NK-92 (cell line): Measurements from ENCODE around the gene NTNG1.

Experiments used
- DNase-seq: peaks from one replicate; lab custom pipeline; 2025; ENCODE audit not compliant: unreplicated experiment; lab: John Stamatoyannopoulos, UW

The NTNG1 gene

GRCh38 chr1:107254306-107254705, 113.5 kb downstream of the NTNG1 start:
- no peak for DNase-seq

GRCh38 chr1:107255469-107255868, 114.6 kb downstream of the NTNG1 start:
- DNase-seq: no peak

- DNase-seq: no peak
These were observed 121.8 kb downstream of the NTNG1 start for GRCh38 chr1:107262467-107263286.

DNA sequence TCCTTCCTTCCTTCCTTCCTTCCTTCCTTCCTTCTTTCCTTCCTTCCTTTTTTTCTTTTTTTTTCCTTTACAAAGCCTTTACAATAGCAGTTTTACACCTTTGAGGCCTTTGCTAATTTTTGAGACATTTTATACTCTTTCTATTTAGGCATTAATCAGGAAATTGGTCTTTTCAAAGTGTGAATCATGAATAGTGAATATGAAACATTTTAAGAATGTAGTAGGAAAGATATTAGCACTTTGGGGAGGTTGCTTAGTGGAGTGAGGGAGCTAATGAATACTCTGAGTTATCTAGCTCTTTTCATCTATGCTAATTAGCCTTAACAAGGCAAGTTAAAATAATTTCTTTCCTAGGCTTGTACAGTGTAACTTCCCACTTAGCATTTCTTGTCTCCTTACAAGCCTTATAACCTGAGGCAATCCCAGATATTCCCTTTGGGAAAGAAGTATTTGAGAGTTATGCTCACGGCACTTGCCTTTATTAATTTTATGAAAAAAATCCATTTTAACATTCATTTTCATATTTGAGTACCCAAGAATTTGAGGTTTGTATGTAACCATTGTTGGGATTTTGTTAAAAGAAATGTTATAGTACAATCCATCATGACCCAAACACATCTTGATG, 122.6 kb downstream of the NTNG1 start:
- DNase-seq: no peak

- no peak for DNase-seq
These were observed 123.2 kb downstream of the NTNG1 start for GRCh38 chr1:107264007-107264406.

DNA sequence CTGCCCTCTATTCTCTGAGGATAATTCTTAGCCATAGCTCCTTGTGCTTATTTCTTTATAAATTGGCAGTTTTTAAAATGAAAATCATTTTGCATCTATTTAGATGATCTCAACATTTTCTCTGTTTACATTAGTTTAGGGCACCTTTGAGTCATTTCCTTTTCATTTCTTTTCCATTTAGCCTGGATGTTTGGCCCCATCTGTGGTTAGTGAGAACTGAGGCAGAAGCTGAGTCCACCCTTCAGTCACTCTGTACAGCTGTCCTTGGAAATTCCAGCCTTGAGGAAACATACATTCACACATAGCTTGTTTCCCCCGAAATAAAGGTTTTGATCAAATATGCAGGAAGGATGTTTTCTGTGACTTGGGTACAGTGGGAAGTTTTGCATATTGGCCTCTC, 123.7 kb downstream of the NTNG1 start:
- no peak for DNase-seq

DNA sequence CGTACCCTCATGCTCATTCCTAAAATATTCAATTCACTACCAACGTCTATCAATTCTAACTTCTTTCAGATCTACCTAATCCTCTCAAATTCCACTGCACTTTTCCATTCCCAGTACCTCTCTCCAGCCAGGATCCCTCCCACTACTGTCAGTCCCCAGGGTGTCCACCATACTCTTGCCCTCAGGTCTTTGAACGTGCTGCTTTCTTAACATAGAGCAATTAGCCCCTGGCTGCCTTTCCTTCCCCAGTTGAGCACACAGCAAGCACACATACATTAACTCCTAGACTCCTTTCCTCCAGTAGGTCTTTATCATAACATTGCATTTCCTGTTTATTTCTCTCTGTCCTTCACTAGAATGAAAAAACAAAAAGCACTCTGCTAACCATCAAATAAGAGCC, 126.7 kb downstream of the NTNG1 start:
- DNase-seq: no peak

GRCh38 chr1:107272321-107272720, 131.5 kb downstream of the NTNG1 start:
- no peak for DNase-seq

DNA sequence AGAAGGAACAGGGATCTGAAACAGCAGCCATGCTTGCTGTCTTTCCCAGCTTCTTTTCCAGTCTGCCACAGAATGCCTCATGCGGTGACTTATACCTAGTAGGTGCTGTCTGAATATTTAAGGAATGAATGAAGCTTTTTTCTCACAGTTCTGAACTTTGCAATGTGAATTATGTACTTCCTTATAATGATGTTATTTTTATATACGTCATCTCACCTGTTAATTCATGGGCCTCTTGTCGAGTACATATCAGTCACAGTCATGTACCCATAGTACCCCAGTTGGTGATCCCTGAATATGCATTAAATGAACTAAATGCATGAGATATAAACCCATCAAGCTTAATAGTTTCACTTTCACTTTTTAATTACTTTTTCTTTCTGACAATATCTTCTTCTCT, 132.7 kb downstream of the NTNG1 start:
- no peak for DNase-seq

DNA sequence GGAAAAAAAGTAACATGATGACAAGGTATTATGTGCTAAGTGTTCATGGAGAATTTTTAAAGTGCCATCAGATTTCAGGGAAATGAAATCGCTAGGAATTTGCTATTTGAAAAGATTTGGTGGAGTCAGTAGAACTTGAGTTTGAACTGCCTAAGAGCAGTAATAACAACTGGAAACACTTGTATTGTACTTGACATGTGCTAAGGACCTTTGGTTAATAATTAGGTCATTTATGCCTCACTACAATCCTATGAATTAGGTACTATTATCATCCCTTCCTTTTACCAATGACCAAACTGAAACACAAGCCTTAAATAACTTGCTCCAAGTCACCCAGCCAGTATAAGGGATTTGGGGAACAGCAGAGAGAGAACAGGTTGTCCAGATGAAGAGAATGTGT, 133.4 kb downstream of the NTNG1 start:
- DNase-seq: no peak

DNA sequence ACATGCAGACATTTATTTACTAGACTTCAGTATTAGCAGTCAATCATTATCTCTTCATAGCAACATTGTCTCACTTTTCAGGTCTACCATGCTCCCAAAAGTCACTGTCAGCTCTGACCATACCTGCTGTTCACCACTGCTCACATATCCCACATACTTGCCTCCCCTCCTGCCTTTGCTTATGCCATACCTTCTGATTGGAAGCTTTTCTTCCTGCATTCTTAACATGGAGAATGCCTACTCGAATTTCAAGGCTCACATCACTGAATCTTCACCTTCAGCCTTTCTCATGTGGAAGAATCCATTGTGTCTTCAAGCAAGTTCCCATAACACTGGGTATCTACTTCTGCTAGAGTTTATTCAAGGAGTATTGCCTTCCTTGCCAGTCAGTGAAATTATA, 135.4 kb downstream of the NTNG1 start:
- no peak for DNase-seq

GRCh38 chr1:107277022-107277421, 136.2 kb downstream of the NTNG1 start:
- no peak for DNase-seq

- DNase-seq: no peak
These were observed 145.3 kb downstream of the NTNG1 start for GRCh38 chr1:107286125-107286524.

GRCh38 chr1:107291987-107292386, 151.1 kb downstream of the NTNG1 start:
- DNase-seq: no peak

DNA sequence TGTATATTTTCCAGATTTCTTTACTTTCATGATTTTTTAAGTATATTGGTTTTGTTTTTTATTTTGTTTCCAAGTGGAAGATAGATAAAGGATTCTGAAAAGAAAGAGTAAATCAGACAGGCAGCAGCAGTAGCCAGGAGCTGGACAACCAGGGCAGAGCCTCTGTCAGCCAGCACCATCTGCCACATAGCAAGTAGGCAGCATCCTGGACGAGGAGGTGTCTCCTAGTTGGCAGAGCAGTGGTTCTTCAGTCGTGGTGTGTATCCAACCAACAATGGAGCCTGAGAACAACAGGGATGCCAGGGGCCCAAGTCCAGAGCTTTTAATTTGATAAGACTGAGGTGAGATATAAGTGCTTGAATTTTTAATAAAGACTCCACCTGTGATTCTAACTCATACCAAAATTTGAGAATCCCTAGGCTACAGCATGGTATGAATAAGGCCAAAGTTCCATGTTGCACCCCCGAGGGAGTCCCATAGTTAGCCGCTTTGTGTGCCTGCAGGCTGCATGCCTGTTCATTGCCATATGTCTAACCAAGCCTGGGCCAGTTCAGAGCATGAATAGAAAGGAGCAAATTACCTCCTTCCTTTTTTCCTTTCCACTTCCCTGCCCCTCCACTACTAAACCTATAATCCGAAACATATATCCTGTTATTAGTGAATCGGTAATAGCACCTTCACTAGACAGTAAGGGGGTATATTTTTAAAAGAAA, 153.2 kb downstream of the NTNG1 start:
- DNase-seq: no peak

GRCh38 chr1:107294686-107295085, 153.8 kb downstream of the NTNG1 start:
- no peak for DNase-seq

GRCh38 chr1:107297681-107298080, 156.8 kb downstream of the NTNG1 start:
- no peak for DNase-seq

DNA sequence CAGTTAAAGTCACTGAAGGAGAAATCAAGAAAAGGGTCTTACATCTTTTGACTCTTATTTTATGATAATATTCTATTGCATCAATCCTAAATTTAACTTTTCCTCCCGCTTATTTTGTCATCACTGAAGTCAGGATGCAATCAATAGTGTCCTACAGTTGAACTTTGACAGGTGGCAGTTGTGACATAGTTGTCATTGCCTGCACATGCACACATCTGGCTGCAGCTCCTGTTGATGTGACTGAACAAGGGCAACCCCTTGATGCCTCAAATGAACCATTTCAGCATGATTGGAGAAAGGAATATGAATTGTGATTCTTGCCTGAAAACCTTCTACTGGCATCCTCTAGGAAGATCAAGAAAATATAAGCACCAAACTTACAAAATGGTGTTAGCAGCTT, 157.7 kb downstream of the NTNG1 start:
- no peak for DNase-seq

DNA sequence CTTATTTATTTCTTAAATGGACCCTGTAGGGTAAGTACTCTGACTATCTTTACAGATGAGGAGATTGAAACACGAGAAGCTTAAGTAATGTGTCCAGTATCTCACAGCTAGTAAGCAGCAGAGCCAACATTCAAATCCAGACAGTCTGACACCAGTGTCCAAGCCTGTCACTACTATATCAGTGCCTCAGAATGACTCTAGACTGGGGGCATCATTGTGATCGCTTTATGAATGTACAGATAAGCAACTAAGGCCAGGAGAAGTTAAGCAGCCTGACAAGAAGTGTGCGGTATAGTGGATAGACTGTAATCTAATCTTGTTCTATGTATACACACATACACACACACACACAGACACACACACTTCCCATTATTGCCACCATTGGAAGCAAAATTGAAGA, 158.7 kb downstream of the NTNG1 start:
- no peak for DNase-seq

DNA sequence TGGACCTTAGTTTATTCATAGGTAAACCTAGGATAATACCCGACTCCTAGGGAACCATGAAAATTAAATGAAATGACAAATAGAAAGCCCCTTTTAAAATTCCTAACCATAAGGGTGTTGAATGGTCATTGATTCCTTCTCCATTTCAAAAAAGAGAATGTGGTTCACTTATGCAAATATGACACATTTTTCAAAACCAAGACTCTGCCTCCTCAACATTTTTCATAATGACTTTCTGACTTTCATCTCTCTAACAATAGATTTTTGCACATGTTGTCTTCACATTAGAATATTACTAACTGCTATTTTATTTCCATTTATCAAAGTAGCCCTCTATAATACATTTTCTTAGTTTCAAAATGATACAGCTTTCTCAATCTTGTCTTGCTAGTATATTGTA, 169.1 kb downstream of the NTNG1 start:
- DNase-seq: no peak

DNA sequence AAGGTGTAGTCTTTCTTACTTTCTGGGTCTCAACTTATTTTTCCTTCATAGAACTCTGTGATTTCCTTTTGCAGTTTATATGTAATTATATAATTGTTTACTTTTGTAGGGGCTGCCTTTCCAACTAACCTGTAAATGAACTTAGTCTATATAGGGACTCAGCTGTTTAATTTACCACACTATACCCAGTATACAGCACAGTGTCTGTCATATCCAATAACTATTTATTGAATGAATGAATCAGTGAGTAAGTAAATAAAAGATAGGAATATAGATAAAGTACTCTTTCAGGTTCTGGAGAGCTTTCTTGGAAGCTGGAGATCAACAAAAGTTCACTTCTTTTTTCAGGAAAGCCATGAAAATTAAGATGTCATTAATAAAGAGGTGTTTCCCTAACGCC, 174.8 kb downstream of the NTNG1 start:
- no peak for DNase-seq

DNA sequence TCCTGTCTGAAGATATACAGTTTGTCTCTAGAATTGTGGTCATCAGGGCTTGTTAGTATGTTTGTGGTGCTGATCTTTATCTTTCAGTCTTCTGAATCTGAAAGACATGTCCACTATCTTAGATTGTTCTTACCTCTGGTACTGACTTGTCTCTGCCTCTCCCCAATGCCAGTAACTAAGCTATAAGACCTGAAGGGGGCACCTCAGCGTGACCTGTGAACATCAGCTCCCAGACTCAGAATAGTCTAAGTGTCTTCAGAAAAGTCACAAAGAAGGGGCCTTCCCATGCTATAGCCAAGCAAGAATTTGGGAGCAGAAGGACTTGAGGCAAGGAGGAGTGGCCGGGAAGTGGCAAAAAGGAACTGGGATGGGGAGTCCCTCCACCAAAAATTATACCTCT, 178.1 kb downstream of the NTNG1 start:
- no peak for DNase-seq
